Heart right ventricle (tissue), 16 donors: Measurements from ENCODE around the gene APBB1. TPM values are rescaled to one million over a fixed set of nuclear protein-coding genes. Genes with fewer than 3 reads are reported as not detected.
A peak's percentile ranks its signal among the peaks of the same experiment; 100 is the strongest.

Experiments
- ATAC-seq, 8 donors: fragments of 200-7000 bp; cut with Tn5 transposase; one replicate each; pipeline ENCODE4 v1.9.1; 2020; ENCODE audit warnings: mild to moderate bottlenecking in 8 of 8, moderate library complexity in 8 of 8, moderate number of reproducible peaks in 1 of 8
- DNase-seq, 2 donors: peaks; one replicate each; pipeline ENCODE4 v3.0.0-alpha.2; 2020
- H3K27ac ChIP-seq, 10 donors: fragments of 200-600 bp; sonication (generic) in 2 of 10; one replicate each; pipeline versions ENCODE4 v1.5.0 to v1.8.0; 2020 to 2022; ENCODE audit warnings: mild to moderate bottlenecking in 3 of 10
- H3K27me3 ChIP-seq, 7 donors: fragments of 200-600 bp; one replicate each; pipeline ENCODE4 v1.8.0; 2021 to 2022; ENCODE audit warnings: mild to moderate bottlenecking in 2 of 7
- H3K36me3 ChIP-seq, 9 donors: fragments of 200-600 bp; sonication (generic) in 1 of 9; one replicate each; pipeline versions ENCODE4 v1.5.0 to v1.8.0; 2020 to 2022; ENCODE audit warnings: mild to moderate bottlenecking in 2 of 9
- H3K4me1 ChIP-seq, 9 donors: fragments of 200-600 bp; sonication (generic) in 1 of 9; one replicate each; pipeline versions ENCODE4 v1.5.0 to v1.8.0; 2020 to 2022; ENCODE audit warnings: mild to moderate bottlenecking in 4 of 9
- H3K4me3 ChIP-seq, 10 donors: fragments of 200-600 bp; sonication (generic) in 2 of 10; one replicate each; pipeline versions ENCODE4 v1.5.0 to v1.8.0; 2020 to 2022; ENCODE audit warnings: mild to moderate bottlenecking in 7 of 10, moderate library complexity in 2 of 10
- H3K9me3 ChIP-seq, 11 donors: fragments of 200-600 bp in 10 of 11; sonication (generic) in 2 of 11; one replicate each; pipeline versions ENCODE4 v1.5.0 to v1.8.0; 2013 to 2022; ENCODE audit warnings: mild to moderate bottlenecking in 2 of 11, control low read depth in 1 of 11, moderate library complexity in 1 of 11
- WGBS, 2 donors: extraction: QIAGEN DNeasy Blood & Tissue Kit; methylation state at CpG; one replicate each; pipeline ENCODE4 v1.1.7; 2013; ENCODE audit warnings: inconsistent platforms in 1 of 2; 5-methylcytosine and 5-hydroxymethylcytosine counted together
- intact Hi-C, 10 donors: fragments of 100-400 bp; cut with DNase I; formaldehyde crosslinking; loops; one replicate each; pipeline versions ENCODE4 v1.11.1 to v1.14.2; 2022
- polyA plus RNA-seq, 2 donors: library from polyadenylated mRNA; stranded (reverse); fragments of 200-250 nt; gene quantifications; one replicate each; pipeline ENCODE4 v1.2.3, GENCODE V29; 2013
- total RNA-seq, 10 donors: library from RNA; stranded (reverse); fragmentation: NEBNext Ultra II Directional in 3 of 10; extraction: Animal tissue kit (Norgen Biotek cat#: 25700) in 3 of 10; gene quantifications; one replicate each; pipeline versions ENCODE4 v1.2.1 to v1.2.4, GENCODE V29; 2021 to 2023
- TF ChIP-seq, protein P1 (sequence below), 9 donors: fragments of 200-600 bp; sonication (generic) in 2 of 9; IDR thresholded peaks; one replicate each; pipeline versions ENCODE4 v1.5.0 to v1.8.0; 2021 to 2022; ENCODE audit warnings: antibody characterized with exemption in 9 of 9, mild to moderate bottlenecking in 5 of 9, moderate library complexity in 1 of 9
- donor health status: Arrhythmogenic right ventricular cardiomyopathy.
- donor health status: ischemic (EF 13 %, LVEDD 7.1; RV severe dilation, severe dysfunction).
- donor health status: healthy with polysubstance abuse.
- donor health status: DM: no; HTN: yes; CAD: no.
- donor health status: DM: no; HTN: no; CAD: no.
- donor health status: ischemic (EF 25% LVEDD 6.9; RV normal size, moderate dysfunction).
- donor health status: ischemic (EF 25% LVEDD 5.7; RV mildly dilated, moderate dysfunction).
- donor health status: healthy.
- donor health status: DM: yes; HTN: yes; CAD: no.
- donor health status: Ischemic cardiomyopathy.
- donor health status: ischemic (EF 35%, LVEDD 5.7; RV mildly dilated, moderate dysfunction).
- donor health status: nonischemic (EF 11% LVEDD 7.7; RV severe dilation, severe dysfunction).
- donor health status: DM: yes; HTN: yes; CAD: no.
- donor health status: PGD.
- donor health status: ischemic (EF 29% LVEDD 5.4; RV normal size, mild dysfunction).
- donor health status: nonischemic (EF 23%, LVEDD 6.1; RV moderate dilation, normal function).

The APBB1 gene
- total and polyA plus RNA-seq, 12 donors, result 54.3 to 93.3 (median 71.1) TPM

DNA sequence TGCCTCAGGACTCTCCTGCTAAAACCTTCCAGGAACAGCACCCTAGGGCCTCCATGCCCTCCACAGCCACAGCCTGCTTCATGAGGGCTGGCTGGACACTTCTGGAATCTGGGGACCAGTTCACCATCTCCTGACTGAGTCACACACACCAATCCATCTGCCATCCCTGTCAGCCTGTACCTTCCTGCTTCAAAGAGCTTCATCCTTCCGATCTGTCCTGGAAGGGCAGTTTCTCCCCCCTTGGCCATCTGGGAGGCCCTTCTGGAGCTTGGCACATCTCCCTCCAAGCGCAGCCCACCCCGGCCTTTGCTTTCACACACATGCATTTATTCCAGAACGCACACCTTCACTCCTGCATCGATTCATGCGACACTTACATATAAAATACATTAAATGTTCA, 13.0 kb downstream of the APBB1 start:
- 93 to 95% methylated on average over 6 of the region's 6 CpGs for WGBS, 2 donors
- H3K27me3 ChIP-seq, result no peaks in the 10 kb centered on the region
- no peaks in the 10 kb centered on the region for H3K9me3 ChIP-seq
- H3K4me3 ChIP-seq, result no peak overlapping the region
- H3K27ac ChIP-seq, result no peak overlapping the region
- TF ChIP-seq, protein P1, sequence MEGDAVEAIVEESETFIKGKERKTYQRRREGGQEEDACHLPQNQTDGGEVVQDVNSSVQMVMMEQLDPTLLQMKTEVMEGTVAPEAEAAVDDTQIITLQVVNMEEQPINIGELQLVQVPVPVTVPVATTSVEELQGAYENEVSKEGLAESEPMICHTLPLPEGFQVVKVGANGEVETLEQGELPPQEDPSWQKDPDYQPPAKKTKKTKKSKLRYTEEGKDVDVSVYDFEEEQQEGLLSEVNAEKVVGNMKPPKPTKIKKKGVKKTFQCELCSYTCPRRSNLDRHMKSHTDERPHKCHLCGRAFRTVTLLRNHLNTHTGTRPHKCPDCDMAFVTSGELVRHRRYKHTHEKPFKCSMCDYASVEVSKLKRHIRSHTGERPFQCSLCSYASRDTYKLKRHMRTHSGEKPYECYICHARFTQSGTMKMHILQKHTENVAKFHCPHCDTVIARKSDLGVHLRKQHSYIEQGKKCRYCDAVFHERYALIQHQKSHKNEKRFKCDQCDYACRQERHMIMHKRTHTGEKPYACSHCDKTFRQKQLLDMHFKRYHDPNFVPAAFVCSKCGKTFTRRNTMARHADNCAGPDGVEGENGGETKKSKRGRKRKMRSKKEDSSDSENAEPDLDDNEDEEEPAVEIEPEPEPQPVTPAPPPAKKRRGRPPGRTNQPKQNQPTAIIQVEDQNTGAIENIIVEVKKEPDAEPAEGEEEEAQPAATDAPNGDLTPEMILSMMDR (IDR thresholded peaks at IDR 0.05), result no peak
- ATAC-seq (no peak), DNase-seq (no peak)
- intact Hi-C loops, result no loop called here
- H3K36me3 ChIP-seq, result peaks cover 0 to 73% (median 13%) of the 10 kb centered on the region in 9 donors
- peaks cover 0 to 14% (median 0%) of the 10 kb centered on the region in 9 donors for H3K4me1 ChIP-seq

- intact Hi-C loops, result no loop called here
- no peak for DNase-seq
- TF ChIP-seq, protein P1 (IDR thresholded peaks at IDR 0.05), result no peak
- H3K27me3 ChIP-seq, result no peaks in the 10 kb centered on the region
- H3K4me1 ChIP-seq, result peaks cover 0 to 14% (median 0%) of the 10 kb centered on the region in 9 donors
- WGBS, 2 donors, result 82 to 87% methylated on average over 13 of the region's 13 CpGs
- H3K4me3 ChIP-seq, result no peak overlapping the region
- no peak overlapping the region for H3K27ac ChIP-seq
- ATAC-seq, result peak in 1 of 8 donors; percentile 20
- peaks cover 0 to 73% (median 8%) of the 10 kb centered on the region in 9 donors for H3K36me3 ChIP-seq
- no peaks in the 10 kb centered on the region for H3K9me3 ChIP-seq
Observed at GRCh38 chr11:6405052-6405667, 13.7 kb downstream of the APBB1 start.

- ATAC-seq (peak in 3 of 8 donors; percentile 10 to 39 (median 12)), DNase-seq (no peak)
- Histone ChIP-seq H3K27ac (no peak overlapping the region), H3K9me3 (no peaks in the 10 kb centered on the region), H3K4me3 (no peak overlapping the region), H3K36me3 (peaks cover 0 to 73% (median 7%) of the 10 kb centered on the region in 9 donors), H3K27me3 (no peaks in the 10 kb centered on the region), H3K4me1 (peaks cover 0 to 14% (median 0%) of the 10 kb centered on the region in 9 donors)
- 81 to 86% methylated on average over 16 of the region's 16 CpGs for whole genome bisulfite sequencing, 2 donors
- TF ChIP-seq, protein P1 (IDR thresholded peaks at IDR 0.05), result no peak
- intact Hi-C loops, result no loop called here
Observed at GRCh38 chr11:6404342-6405051, 14.4 kb downstream of the APBB1 start.

GRCh38 chr11:6403539-6403938, 15.4 kb downstream of the APBB1 start:
- H3K36me3 ChIP-seq, result peaks cover 0 to 72% (median 7%) of the 10 kb centered on the region in 9 donors
- H3K27ac ChIP-seq, result peak overlapping the region in 1 of 10 donors; percentile 78
- intact Hi-C loops, result no loop called here
- no peaks in the 10 kb centered on the region for H3K27me3 ChIP-seq
- no peaks in the 10 kb centered on the region for H3K9me3 ChIP-seq
- H3K4me1 ChIP-seq, result peaks cover 0 to 14% (median 0%) of the 10 kb centered on the region in 9 donors
- DNase-seq (no peak), ATAC-seq (no peak)
- no peak overlapping the region for H3K4me3 ChIP-seq
- TF ChIP-seq, protein P1 (IDR thresholded peaks at IDR 0.05), result no peak
- 94% methylated on average over 8 of the region's 8 CpGs for WGBS, 2 donors
